IPS DF 6.9 (cell line): ENCODE data around the gene GNMT.

Source experiments
- DNase-seq: peaks from one replicate; pipeline ENCODE4 v3.0.0-alpha.2; 2013; ENCODE audit warnings: low read depth, low spot score
- H3K27ac ChIP-seq: one replicate; pipeline ENCODE4 v1.5.1; 2013; ENCODE audit warnings: low read length, control low read depth
- H3K27me3 ChIP-seq: 2 replicates; pipeline ENCODE4 v1.6.1; 2013; ENCODE audit warnings: mild to moderate bottlenecking, low read length; ENCODE audit not compliant: control insufficient read depth, insufficient read depth
- H3K36me3 ChIP-seq: 2 replicates; pipeline ENCODE4 v1.6.1; 2013; ENCODE audit warnings: low read length; ENCODE audit not compliant: control insufficient read depth, insufficient read depth
- H3K4me1 ChIP-seq: 2 replicates; pipeline ENCODE4 v1.6.1; 2013; ENCODE audit warnings: low read length; ENCODE audit not compliant: control insufficient read depth, insufficient read depth
- H3K4me3 ChIP-seq: 2 replicates; pipeline ENCODE4 v1.5.1; 2013; ENCODE audit warnings: mild to moderate bottlenecking, low read length
- H3K9me3 ChIP-seq: 2 replicates; pipeline ENCODE4 v1.6.1; 2013; ENCODE audit warnings: low read length, inconsistent platforms; ENCODE audit not compliant: control insufficient read depth, insufficient read depth
- WGBS: extraction: QIAGEN DNeasy Blood & Tissue Kit; methylation state at CpG from one replicate; pipeline ENCODE4 v1.1.7; 2013; ENCODE audit warnings: mixed read lengths, missing lambda C conversion rate; ENCODE audit not compliant: insufficient read length, insufficient coverage; 5-methylcytosine and 5-hydroxymethylcytosine counted together

Gene GNMT

DNA sequence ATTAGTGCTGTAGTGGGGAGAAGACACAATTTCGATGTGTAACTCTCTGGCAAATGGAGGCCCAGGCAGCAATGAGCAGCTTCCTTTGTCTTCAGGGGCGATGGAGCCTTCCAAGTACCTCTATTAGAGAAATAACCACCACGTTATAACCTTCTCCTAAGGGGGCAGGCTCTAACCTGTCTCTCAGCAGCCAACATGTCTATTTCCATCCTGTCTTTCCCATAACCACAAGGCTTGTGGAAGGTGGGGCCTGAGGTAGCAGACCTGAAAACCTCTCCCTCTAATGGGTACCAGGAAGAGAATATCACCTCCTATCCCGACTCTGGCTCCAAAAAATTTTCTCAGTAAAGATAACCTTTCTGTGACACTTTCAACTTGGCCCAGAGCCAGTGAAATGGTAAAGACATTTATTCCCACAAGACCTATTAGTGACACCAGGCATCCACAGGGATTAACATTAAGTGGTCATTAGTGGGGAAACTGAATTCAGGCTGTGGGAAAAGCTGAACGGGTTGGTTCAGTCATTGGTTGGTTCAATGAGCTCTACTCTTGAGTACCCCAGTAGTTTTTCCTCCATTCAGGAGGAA, 14.5 kb downstream of the GNMT start:
- Histone ChIP-seq H3K27me3 (no peaks in the 10 kb centered on the region), H3K36me3 (no peaks in the 10 kb centered on the region), H3K4me3 (no peak overlapping the region), H3K4me1 (no peaks in the 10 kb centered on the region), H3K27ac (no peak overlapping the region), H3K9me3 (no peaks in the 10 kb centered on the region)
- WGBS: no CpG with 5 or more reads among the region's 5 CpGs
- DNase-seq: no peak

- no CpG with 5 or more reads among the region's 28 CpGs for WGBS
- Histone ChIP-seq H3K4me1 (no peaks in the 10 kb centered on the region), H3K27me3 (no peaks in the 10 kb centered on the region), H3K27ac (no peak overlapping the region), H3K4me3 (peak overlapping the region; percentile 95), H3K36me3 (no peaks in the 10 kb centered on the region), H3K9me3 (no peaks in the 10 kb centered on the region)
- no peak for DNase-seq
These were observed 17.9 kb downstream of the GNMT start for GRCh38 chr6:42978487-42978838.

- peak; percentile 88 for DNase-seq
- H3K27ac ChIP-seq: no peak within 1 kb of the TSS
These were observed 18.4 kb downstream of the GNMT start, which contains the start of gene PEX6 for GRCh38 chr6:42978839-42979522. Gene PEX6 (minus strand): TSS chr6:42979181. CDS start chr6:42979150, 31 bp downstream.

GRCh38 chr6:42979523-42980177, 19.1 kb downstream of the GNMT start:
- Histone ChIP-seq H3K27ac (no peak overlapping the region), H3K36me3 (no peaks in the 10 kb centered on the region), H3K4me3 (peak overlapping the region; percentile 95; the same call in 1 of the 2 replicates), H3K27me3 (no peaks in the 10 kb centered on the region), H3K9me3 (no peaks in the 10 kb centered on the region), H3K4me1 (no peaks in the 10 kb centered on the region)
- no peak for DNase-seq
- no CpG with 5 or more reads among the region's 9 CpGs for WGBS

More at GRCh38 chr6:42978839-42979522, 18.4 kb downstream of the GNMT start, which contains the start of gene PEX6:
- Histone ChIP-seq H3K4me1 (no peaks in the 10 kb centered on the region), H3K27me3 (no peaks in the 10 kb centered on the region), H3K4me3 (peak within 1 kb of the TSS; percentile 95), H3K36me3 (no peaks in the 10 kb centered on the region), H3K9me3 (no peaks in the 10 kb centered on the region)
- no CpG with 5 or more reads among the region's 59 CpGs for WGBS

- Histone ChIP-seq H3K4me1 (peaks cover 2% of the 10 kb centered on the region; the same call in 1 of the 2 replicates), H3K4me3 (no peak overlapping the region), H3K27ac (no peak overlapping the region), H3K9me3 (no peaks in the 10 kb centered on the region), H3K27me3 (no peaks in the 10 kb centered on the region), H3K36me3 (no peaks in the 10 kb centered on the region; the same call in 1 of the 2 replicates)
- WGBS: 100% methylated on average over 2 of the region's 5 CpGs
- no peak for DNase-seq
These were observed 21.3 kb downstream of the GNMT start for GRCh38 chr6:42981836-42982235.

DNA sequence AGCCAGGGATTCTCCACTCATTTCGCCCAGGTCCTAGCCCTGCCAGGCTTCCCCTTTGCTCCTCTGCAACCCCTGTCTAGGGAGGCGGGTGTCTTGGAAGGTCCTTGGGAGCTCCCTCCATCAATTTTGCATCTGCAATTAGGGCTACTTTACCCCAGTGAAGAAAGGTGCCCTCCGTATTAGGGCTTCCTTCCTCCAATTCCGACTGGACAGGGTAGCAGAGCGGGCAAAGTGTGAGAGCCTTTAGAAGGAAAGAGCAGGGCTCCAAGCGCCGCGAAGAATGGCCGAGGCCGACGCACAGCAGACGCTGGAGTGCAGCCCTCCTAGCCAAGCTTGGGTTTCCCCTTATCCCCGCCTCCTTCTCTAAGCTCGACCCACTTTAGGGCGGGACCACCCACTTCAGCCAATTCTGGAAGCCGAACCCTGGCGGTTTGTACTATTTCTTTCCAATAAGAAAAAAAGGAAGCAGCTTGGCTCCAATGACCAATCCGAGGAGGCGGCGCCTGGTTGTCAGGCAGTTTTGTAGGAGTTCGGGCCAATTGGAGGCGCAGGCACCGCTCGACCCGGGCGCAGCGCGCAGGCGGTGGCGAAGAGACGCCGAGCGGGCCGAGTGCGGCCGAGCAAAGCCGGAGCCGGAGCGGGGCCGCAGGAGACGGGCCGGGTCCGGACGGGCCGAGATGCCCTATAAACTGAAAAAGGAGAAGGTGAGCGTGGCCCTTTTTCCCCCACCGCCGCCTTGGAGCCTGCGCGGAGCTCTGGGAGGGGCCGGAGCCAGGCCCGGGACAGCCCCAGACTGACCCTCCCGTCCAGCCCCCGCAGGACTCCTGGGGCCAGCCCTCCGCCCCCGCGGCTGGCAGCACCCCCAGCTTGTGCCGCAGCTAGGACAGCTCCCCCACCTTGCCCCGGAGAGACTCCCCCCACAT, 23.7 kb downstream of the GNMT start, which contains the start of gene PPP2R5D:
TSS of gene PPP2R5D (plus strand) at position 570 of the 923 bp plus-strand sequence. CDS start at position 678, 108 bp downstream.
- H3K9me3 ChIP-seq: no peaks in the 10 kb centered on the region
- peaks cover 2% of the 10 kb centered on the region; the same call in 1 of the 2 replicates for H3K4me1 ChIP-seq
- DNase-seq: peak; percentile 97
- no peaks in the 10 kb centered on the region for H3K27me3 ChIP-seq
- WGBS: no CpG with 5 or more reads among the region's 59 CpGs
- H3K27ac ChIP-seq: no peak within 1 kb of the TSS
- peak within 1 kb of the TSS; percentile 88 for H3K4me3 ChIP-seq
- peaks cover 3% of the 10 kb centered on the region; the same call in 1 of the 2 replicates for H3K36me3 ChIP-seq

GRCh38 chr6:42984924-42985475, 24.4 kb downstream of the GNMT start:
- Histone ChIP-seq H3K4me1 (peaks cover 2% of the 10 kb centered on the region; the same call in 1 of the 2 replicates), H3K9me3 (no peaks in the 10 kb centered on the region), H3K4me3 (peak overlapping the region; percentile 88), H3K27ac (no peak overlapping the region), H3K27me3 (no peaks in the 10 kb centered on the region), H3K36me3 (peaks cover 6% of the 10 kb centered on the region)
- no peak for DNase-seq
- no CpG with 5 or more reads among the region's 13 CpGs for WGBS

GRCh38 chr6:42987533-42988451, 27.2 kb downstream of the GNMT start:
- Histone ChIP-seq H3K4me3 (no peak overlapping the region), H3K9me3 (no peaks in the 10 kb centered on the region), H3K27me3 (no peaks in the 10 kb centered on the region), H3K36me3 (peaks cover 6% of the 10 kb centered on the region), H3K27ac (no peak overlapping the region), H3K4me1 (peaks cover 2% of the 10 kb centered on the region; the same call in 1 of the 2 replicates)
- WGBS: no CpG with 5 or more reads among the region's 5 CpGs
- no peak for DNase-seq

GRCh38 chr6:42988486-42989020, 28.0 kb downstream of the GNMT start:
- WGBS: no CpG with 5 or more reads among the region's 1 CpG
- Histone ChIP-seq H3K36me3 (peaks cover 6% of the 10 kb centered on the region), H3K27me3 (no peaks in the 10 kb centered on the region)

More at GRCh38 chr6:42988486-42989020, 28.0 kb downstream of the GNMT start:
- Histone ChIP-seq H3K9me3 (no peaks in the 10 kb centered on the region), H3K4me3 (no peak overlapping the region), H3K27ac (no peak overlapping the region), H3K4me1 (peaks cover 2% of the 10 kb centered on the region; the same call in 1 of the 2 replicates)
- DNase-seq: no peak
